ENCODE data around the gene NOB1. TPM values are rescaled to one million over a fixed set of nuclear protein-coding genes. Genes with fewer than 3 reads are reported as not detected.

Gene NOB1
- total and polyA plus RNA-seq, 10 donors: 35.1 to 48.8 (median 41.4) TPM

DNA sequence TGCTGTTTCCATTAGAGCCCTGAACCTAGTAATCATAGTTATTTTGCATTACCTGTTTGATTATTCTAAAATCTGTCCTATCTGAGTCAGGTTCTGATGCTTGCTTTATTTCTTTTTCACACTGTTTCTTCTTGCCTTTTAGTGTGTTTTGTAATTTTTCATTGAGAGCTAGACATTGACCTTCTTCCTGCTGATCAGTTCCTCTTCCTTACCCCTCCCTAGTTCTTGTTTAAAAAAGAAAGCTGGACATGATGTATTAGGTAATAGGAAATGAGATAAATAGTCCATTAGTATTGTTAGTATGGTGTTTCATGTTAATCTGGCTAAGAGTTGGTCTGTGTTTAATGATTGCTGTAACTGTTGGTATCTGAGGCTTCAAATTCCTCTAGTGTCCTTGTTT, 20.8 kb upstream of the NOB1 start:
- Histone ChIP-seq H3K9me3 (peaks cover 0 to 22% (median 18%) of the 10 kb centered on the region in 8 donors), H3K27ac (peak overlapping the region in 5 of 8 donors; percentile 7 to 73 (median 30)), H3K4me3 (no peak overlapping the region), H3K27me3 (replicated peaks in 1 of 7) (no peaks in the 10 kb centered on the region), H3K4me1 (peaks cover 0 to 44% (median 33%) of the 10 kb centered on the region in 6 donors), H3K36me3 (peaks cover 0 to 55% (median 7%) of the 10 kb centered on the region in 6 donors)
- no peak for DNase-seq
- intact Hi-C loops (cut with DNase I; ENCODE audit: low total_unique reads): no loop called here
- TF ChIP-seq POLR2A (IDR thresholded peaks at IDR 0.05) (no peak), POLR2AphosphoS5 (IDR thresholded peaks at IDR 0.05) (no peak)
- TF ChIP-seq, protein P1, sequence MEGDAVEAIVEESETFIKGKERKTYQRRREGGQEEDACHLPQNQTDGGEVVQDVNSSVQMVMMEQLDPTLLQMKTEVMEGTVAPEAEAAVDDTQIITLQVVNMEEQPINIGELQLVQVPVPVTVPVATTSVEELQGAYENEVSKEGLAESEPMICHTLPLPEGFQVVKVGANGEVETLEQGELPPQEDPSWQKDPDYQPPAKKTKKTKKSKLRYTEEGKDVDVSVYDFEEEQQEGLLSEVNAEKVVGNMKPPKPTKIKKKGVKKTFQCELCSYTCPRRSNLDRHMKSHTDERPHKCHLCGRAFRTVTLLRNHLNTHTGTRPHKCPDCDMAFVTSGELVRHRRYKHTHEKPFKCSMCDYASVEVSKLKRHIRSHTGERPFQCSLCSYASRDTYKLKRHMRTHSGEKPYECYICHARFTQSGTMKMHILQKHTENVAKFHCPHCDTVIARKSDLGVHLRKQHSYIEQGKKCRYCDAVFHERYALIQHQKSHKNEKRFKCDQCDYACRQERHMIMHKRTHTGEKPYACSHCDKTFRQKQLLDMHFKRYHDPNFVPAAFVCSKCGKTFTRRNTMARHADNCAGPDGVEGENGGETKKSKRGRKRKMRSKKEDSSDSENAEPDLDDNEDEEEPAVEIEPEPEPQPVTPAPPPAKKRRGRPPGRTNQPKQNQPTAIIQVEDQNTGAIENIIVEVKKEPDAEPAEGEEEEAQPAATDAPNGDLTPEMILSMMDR (IDR thresholded peaks at IDR 0.05 in 8 of 11, conservative IDR thresholded peaks at IDR 0.05 in 3 of 11): no peak

DNA sequence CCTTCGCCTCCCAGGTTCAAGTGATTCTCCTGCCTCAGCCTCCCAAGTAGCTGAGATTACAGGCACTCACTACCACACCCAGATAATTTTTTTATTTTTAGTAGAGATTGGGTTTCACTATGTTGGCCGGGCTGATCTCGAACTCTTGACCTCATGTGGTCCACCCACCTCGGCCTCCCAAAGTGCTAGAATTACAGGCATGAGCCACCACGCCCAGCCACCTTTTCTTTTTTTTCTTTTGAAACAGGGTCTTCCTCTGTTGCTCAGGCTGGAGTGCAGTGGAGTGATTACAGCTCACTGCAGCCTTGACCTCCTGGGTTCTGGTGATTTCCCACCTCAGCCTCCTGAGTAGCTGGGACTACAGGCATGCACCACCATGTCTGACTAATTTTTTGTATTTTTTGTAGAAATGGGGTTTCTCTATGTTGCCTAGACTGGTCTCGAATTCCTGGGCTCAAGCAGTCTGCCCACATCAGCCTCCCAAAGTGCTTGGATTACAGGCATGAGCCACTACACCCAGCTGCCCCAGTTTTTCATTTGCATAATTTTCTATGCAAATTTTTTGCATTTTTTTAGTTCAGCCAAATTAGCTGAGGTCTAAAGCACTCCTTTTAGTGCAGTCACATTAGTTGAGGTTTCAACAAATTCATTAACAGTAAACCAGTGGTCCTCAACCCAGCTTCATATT, 18.7 kb upstream of the NOB1 start:
- Histone ChIP-seq H3K9me3 (peaks cover 0 to 22% (median 18%) of the 10 kb centered on the region in 8 donors), H3K27ac (peak overlapping the region in 5 of 8 donors; percentile 26 to 66 (median 58)), H3K4me1 (peaks cover 0 to 61% (median 38%) of the 10 kb centered on the region in 6 donors), H3K4me3 (peak overlapping the region in 2 of 8 donors; percentile 24 to 29), H3K36me3 (peaks cover 0 to 36% (median 7%) of the 10 kb centered on the region in 6 donors), H3K27me3 (replicated peaks in 1 of 7) (no peaks in the 10 kb centered on the region)
- DNase-seq: no peak
- TF ChIP-seq POLR2A (IDR thresholded peaks at IDR 0.05) (no peak), POLR2AphosphoS5 (IDR thresholded peaks at IDR 0.05) (no peak)
- TF ChIP-seq, protein P1 (IDR thresholded peaks at IDR 0.05 in 8 of 11, conservative IDR thresholded peaks at IDR 0.05 in 3 of 11): no peak
- WGBS, 5 donors: 57 to 70% (median 65%) methylated on average over 6 of the region's 6 CpGs
- intact Hi-C loops (cut with DNase I; ENCODE audit: low total_unique reads): no loop called here

DNA sequence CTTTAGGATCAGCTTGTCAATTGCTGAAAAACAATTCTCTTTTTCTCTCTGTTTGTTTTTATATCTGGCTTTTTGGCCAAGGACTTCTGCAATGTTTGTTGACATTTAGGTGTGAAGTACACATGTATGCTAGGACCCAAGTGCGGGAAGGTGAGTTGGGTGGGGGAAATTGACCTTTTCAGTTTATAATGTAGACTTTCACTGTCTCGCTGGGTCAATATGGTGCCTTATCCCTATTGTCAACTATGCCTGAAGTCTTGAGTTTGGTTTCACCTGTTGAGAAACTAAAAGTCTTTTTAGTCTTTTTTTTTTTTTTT, 16.9 kb upstream of the NOB1 start:
- Histone ChIP-seq H3K27me3 (replicated peaks in 1 of 7) (no peaks in the 10 kb centered on the region), H3K9me3 (peaks cover 0 to 22% (median 17%) of the 10 kb centered on the region in 8 donors), H3K4me3 (no peak overlapping the region), H3K36me3 (peaks cover 0 to 21% (median 7%) of the 10 kb centered on the region in 6 donors), H3K27ac (no peak overlapping the region), H3K4me1 (peaks cover 0 to 77% (median 39%) of the 10 kb centered on the region in 6 donors)
- TF ChIP-seq POLR2AphosphoS5 (IDR thresholded peaks at IDR 0.05) (no peak), POLR2A (IDR thresholded peaks at IDR 0.05) (no peak)
- TF ChIP-seq, protein P1 (IDR thresholded peaks at IDR 0.05 in 8 of 11, conservative IDR thresholded peaks at IDR 0.05 in 3 of 11): no peak
- intact Hi-C loops (cut with DNase I; ENCODE audit: low total_unique reads): no loop called here
- no peak for DNase-seq
- 93 to 96% (median 94%) methylated on average over 2 of the region's 2 CpGs for WGBS, 5 donors

DNA sequence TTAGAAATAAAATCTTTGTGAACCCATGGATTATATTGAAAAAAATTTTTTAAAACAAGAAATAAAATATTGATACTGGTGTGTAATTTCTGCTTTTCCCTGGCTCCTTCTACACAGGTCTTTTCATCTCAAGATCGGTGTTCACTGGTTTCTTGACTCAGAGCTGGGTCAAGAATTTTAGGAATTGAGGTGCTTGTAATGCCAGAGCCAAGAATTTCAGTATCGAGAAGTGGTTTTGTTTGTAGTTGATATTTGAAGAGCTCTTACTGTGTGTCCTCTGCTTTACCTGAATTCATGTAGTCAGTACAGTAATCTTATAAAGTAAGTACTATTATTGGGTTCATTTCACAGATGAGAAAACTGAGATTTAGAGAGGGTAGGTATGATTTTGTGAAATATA, 14.7 kb upstream of the NOB1 start:
- Histone ChIP-seq H3K4me1 (peaks cover 0 to 88% (median 41%) of the 10 kb centered on the region in 6 donors), H3K27me3 (replicated peaks in 1 of 7) (no peaks in the 10 kb centered on the region), H3K9me3 (peaks cover 0 to under 1% (median 0%) of the 10 kb centered on the region in 8 donors), H3K36me3 (peaks cover 0 to 14% (median 0%) of the 10 kb centered on the region in 6 donors), H3K4me3 (no peak overlapping the region), H3K27ac (no peak overlapping the region)
- TF ChIP-seq, protein P1 (IDR thresholded peaks at IDR 0.05 in 8 of 11, conservative IDR thresholded peaks at IDR 0.05 in 3 of 11): no peak
- TF ChIP-seq POLR2AphosphoS5 (IDR thresholded peaks at IDR 0.05) (no peak), POLR2A (IDR thresholded peaks at IDR 0.05) (no peak)
- intact Hi-C loops (cut with DNase I; ENCODE audit: low total_unique reads): no loop called here
- DNase-seq: no peak
- WGBS, 5 donors: 49 to 69% (median 50%) methylated on average over 2 of the region's 2 CpGs
